GM20000 (cell line): ENCODE measurements around the gene SLIT3.

Experiments
- DNase-seq: peaks from one replicate; pipeline ENCODE4 v3.0.0; 2012; ENCODE audit warnings: low spot score
- TF ChIP-seq, protein P1 (sequence below): IDR thresholded peaks from 2 replicates; pipeline ENCODE4 v1.5.1; 2012; ENCODE audit warnings: mild to moderate bottlenecking, control low read depth; ENCODE audit errors: extremely low read depth, missing control alignments

SLIT3 gene

GRCh38 chr5:168728546-168729211 lies 572.3 kb downstream of the SLIT3 start:
- no peak for DNase-seq
- TF ChIP-seq, protein P1, sequence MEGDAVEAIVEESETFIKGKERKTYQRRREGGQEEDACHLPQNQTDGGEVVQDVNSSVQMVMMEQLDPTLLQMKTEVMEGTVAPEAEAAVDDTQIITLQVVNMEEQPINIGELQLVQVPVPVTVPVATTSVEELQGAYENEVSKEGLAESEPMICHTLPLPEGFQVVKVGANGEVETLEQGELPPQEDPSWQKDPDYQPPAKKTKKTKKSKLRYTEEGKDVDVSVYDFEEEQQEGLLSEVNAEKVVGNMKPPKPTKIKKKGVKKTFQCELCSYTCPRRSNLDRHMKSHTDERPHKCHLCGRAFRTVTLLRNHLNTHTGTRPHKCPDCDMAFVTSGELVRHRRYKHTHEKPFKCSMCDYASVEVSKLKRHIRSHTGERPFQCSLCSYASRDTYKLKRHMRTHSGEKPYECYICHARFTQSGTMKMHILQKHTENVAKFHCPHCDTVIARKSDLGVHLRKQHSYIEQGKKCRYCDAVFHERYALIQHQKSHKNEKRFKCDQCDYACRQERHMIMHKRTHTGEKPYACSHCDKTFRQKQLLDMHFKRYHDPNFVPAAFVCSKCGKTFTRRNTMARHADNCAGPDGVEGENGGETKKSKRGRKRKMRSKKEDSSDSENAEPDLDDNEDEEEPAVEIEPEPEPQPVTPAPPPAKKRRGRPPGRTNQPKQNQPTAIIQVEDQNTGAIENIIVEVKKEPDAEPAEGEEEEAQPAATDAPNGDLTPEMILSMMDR, result no peak

GRCh38 chr5:168727547-168727946 lies 573.4 kb downstream of the SLIT3 start:
- TF ChIP-seq, protein P1, result no peak
- no peak for DNase-seq

DNA sequence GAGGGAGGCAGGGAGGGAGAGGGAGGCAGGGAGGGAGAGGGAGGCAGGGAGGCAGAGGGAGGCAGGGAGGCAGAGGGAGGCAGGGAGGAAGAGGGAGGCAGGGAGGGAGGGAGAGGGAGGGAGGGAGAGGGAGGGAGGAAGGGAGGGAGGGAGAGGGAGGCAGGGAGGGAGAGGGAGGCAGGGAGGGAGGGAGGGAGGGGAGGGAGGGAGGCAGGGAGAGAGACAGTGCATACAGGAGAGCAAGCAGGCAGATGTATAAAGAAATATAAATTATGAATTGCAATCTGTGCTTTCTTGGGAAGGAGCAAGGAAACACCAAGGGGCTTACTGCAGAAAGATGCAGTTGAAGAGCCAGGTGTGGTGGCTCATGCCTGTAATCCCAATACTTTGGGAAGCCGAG lies 574.6 kb downstream of the SLIT3 start:
- TF ChIP-seq, protein P1, result no peak
- no peak for DNase-seq

DNA sequence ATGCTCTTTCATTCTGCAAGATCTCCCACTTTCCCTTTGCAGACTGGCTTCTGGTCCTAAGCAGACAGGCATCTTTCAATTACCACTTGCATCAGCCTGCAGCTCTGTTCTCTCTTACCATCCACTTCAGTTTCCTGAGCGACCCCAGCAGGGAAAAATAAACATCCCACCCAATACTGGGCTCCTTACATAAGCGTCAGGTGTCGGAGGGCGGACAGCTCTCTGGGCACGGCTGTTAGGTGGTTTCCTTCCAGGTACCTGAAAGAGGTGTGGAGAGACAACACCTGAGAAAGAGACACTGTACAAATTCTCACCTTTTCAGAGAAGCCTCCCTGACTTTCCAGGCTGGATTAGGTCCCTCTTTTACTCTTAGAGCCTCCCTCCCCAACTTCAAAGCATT lies 576.7 kb downstream of the SLIT3 start:
- TF ChIP-seq, protein P1, result no peak
- DNase-seq, result no peak

DNA sequence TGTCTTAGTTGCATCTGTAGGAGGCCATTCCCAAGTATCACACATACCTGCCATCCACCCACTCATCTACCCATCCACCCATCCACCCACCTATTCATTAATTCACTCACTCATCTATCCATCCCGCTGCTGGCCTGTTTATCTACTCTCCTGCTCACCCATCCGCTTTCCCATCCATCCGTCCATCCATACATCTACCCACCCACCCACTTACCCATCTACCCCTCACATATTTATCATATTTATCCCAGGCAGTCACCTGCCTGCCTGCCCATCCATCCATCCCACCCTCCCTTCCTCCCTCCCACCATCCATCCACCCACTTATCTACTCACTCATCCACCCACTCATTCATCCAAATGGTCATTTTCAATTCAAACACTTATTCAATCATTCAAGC lies 577.9 kb downstream of the SLIT3 start:
- TF ChIP-seq, protein P1, result no peak
- DNase-seq, result no peak

- no peak for DNase-seq
- TF ChIP-seq, protein P1, result no peak
Measured at GRCh38 chr5:168721966-168722365, 579.0 kb downstream of the SLIT3 start.

DNA sequence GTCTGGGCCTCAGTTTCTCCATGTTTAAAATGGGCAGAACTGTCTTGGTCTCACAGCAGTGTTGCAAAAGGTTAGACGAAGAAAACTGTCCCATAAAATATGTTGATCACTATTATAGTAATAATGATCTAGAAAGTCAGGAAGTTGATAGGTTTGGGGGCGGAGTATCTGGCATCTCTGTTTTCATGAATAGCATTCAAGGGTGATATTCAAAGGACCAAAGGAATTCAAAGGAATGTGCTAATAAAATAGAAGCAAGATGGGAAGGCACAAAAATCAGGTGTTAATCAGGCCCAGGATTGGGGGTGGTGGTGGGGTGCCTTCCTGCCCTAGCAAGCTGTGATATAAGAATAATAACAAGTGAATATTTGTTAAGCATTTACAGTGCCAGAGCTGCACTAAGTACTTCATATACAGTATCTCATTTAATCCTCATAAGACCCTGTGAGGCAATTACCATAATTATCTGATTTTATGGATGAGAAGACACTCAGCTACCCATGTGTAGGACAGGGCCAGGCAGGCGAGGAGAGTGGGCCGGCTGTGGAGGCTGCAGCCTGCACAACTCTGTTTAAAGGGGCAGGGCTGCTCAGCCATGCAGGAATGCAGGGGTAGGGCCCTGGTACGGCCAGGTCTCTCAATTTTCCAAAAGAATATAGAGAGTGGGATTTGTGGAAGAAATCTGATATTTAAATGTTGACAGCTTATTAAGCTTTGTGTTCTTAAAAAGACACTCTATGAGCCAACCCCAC lies 579.8 kb downstream of the SLIT3 start:
- no peak for DNase-seq
- TF ChIP-seq, protein P1, result no peak
